Activated CD4-positive, alpha-beta T cell treated with anti-CD3 and anti-CD28 coated beads, Interleukin-2, amount 50 U/mL, for 4 hours (primary cell): ENCODE measurements around the gene CALML6.
"Not testable (repeated sequence)": the region's sequence is repeated elsewhere in the genome, so short reads cannot be mapped to it uniquely, and the experiment has no call there.

Experiments
- DNase-seq, 2 experiments: peaks; one replicate each; pipeline ENCODE4 v3.0.0-alpha.2; 2020

Gene CALML6

GRCh38 chr1:1914971-1915692 lies at the start of gene CALML6:
Gene CALML6, plus strand, starts transcription at chr1:1915260. Its CDS starts 21 bp downstream, at chr1:1915281.
- DNase-seq = no peak

- DNase-seq = no peak
Measured at GRCh38 chr1:1867164-1867563, 47.9 kb upstream of the CALML6 start.

GRCh38 chr1:1869469-1869868 lies 45.6 kb upstream of the CALML6 start:
- no peak for DNase-seq

GRCh38 chr1:1872329-1872994 lies 42.6 kb upstream of the CALML6 start:
- no peak for DNase-seq

- no peak for DNase-seq
Measured at GRCh38 chr1:1873186-1873585, 41.9 kb upstream of the CALML6 start.

- no peak for DNase-seq
Measured at GRCh38 chr1:1874901-1875300, 40.2 kb upstream of the CALML6 start.

GRCh38 chr1:1875932-1876331 lies 39.1 kb upstream of the CALML6 start:
- no peak for DNase-seq

- DNase-seq = no peak
Measured at GRCh38 chr1:1876335-1876930, 38.6 kb upstream of the CALML6 start.

- DNase-seq = no peak
Measured at GRCh38 chr1:1877865-1878436, 37.1 kb upstream of the CALML6 start.

- no peak for DNase-seq
Measured at GRCh38 chr1:1879942-1880341, 35.1 kb upstream of the CALML6 start.

- DNase-seq = no peak
Measured at GRCh38 chr1:1880617-1881312, 34.3 kb upstream of the CALML6 start.

GRCh38 chr1:1881727-1882126 lies 33.3 kb upstream of the CALML6 start:
- DNase-seq = no peak

- DNase-seq = no peak
Measured at GRCh38 chr1:1883092-1883873, 31.8 kb upstream of the CALML6 start.

GRCh38 chr1:1883890-1884289 lies 31.2 kb upstream of the CALML6 start:
- not testable (repeated sequence) for DNase-seq

GRCh38 chr1:1889090-1889750 lies 25.8 kb upstream of the CALML6 start:
- DNase-seq = no peak

- no peak for DNase-seq
Measured at GRCh38 chr1:1889847-1890505, 25.1 kb upstream of the CALML6 start.

GRCh38 chr1:1890506-1891348 lies 24.3 kb upstream of the CALML6 start, which contains the start of gene GNB1:
Gene GNB1, minus strand, starts transcription at chr1:1891087. Its CDS starts 65,634 bp downstream, at chr1:1825453.
- DNase-seq = peak; percentile 78

GRCh38 chr1:1891349-1892078 lies 23.5 kb upstream of the CALML6 start:
- peak; percentile 71 to 73 for DNase-seq

- peak in 1 of 2 experiments; percentile 20 for DNase-seq
Measured at GRCh38 chr1:1892079-1892762, 22.8 kb upstream of the CALML6 start.
